Measurements from ENCODE around the gene ZSCAN10. TPM values are rescaled to one million over a fixed set of nuclear protein-coding genes. Genes with fewer than 3 reads are reported as not detected.

The ZSCAN10 gene
- total and polyA plus RNA-seq, 2 experiments from 2014 or later = 217 to 519 TPM

DNA sequence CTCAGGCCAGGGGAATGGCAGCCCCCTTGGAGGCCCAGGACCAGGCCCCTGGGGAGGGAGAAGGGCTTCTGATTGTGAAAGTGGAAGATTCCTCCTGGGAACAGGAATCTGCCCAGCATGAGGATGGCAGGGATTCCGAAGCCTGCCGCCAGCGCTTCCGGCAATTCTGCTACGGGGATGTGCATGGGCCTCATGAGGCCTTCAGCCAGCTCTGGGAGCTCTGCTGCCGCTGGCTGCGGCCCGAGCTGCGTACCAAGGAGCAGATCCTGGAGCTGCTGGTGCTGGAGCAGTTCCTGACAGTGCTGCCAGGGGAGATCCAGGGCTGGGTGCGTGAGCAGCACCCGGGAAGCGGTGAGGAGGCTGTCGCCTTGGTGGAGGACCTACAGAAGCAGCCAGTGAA, 38.2 kb upstream of the ZSCAN10 start (continued):
- TF ChIP-seq CREB1 (CRISPR knock-in tag; IDR thresholded peaks at IDR 0.05; ENCODE audit: low read depth) (no peak), ZNF331 (CRISPR knock-in tag; IDR thresholded peaks at IDR 0.05; ENCODE audit: low read depth) (no peak), JUNB (IDR thresholded peaks at IDR 0.05; ENCODE audit: unreplicated experiment) (no peak)
- TF ChIP-seq, protein P1, sequence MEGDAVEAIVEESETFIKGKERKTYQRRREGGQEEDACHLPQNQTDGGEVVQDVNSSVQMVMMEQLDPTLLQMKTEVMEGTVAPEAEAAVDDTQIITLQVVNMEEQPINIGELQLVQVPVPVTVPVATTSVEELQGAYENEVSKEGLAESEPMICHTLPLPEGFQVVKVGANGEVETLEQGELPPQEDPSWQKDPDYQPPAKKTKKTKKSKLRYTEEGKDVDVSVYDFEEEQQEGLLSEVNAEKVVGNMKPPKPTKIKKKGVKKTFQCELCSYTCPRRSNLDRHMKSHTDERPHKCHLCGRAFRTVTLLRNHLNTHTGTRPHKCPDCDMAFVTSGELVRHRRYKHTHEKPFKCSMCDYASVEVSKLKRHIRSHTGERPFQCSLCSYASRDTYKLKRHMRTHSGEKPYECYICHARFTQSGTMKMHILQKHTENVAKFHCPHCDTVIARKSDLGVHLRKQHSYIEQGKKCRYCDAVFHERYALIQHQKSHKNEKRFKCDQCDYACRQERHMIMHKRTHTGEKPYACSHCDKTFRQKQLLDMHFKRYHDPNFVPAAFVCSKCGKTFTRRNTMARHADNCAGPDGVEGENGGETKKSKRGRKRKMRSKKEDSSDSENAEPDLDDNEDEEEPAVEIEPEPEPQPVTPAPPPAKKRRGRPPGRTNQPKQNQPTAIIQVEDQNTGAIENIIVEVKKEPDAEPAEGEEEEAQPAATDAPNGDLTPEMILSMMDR (conservative IDR thresholded peaks at IDR 0.05; ENCODE audit: low read depth in 2 of 2) = no peak
- TF ChIP-seq, protein P2, sequence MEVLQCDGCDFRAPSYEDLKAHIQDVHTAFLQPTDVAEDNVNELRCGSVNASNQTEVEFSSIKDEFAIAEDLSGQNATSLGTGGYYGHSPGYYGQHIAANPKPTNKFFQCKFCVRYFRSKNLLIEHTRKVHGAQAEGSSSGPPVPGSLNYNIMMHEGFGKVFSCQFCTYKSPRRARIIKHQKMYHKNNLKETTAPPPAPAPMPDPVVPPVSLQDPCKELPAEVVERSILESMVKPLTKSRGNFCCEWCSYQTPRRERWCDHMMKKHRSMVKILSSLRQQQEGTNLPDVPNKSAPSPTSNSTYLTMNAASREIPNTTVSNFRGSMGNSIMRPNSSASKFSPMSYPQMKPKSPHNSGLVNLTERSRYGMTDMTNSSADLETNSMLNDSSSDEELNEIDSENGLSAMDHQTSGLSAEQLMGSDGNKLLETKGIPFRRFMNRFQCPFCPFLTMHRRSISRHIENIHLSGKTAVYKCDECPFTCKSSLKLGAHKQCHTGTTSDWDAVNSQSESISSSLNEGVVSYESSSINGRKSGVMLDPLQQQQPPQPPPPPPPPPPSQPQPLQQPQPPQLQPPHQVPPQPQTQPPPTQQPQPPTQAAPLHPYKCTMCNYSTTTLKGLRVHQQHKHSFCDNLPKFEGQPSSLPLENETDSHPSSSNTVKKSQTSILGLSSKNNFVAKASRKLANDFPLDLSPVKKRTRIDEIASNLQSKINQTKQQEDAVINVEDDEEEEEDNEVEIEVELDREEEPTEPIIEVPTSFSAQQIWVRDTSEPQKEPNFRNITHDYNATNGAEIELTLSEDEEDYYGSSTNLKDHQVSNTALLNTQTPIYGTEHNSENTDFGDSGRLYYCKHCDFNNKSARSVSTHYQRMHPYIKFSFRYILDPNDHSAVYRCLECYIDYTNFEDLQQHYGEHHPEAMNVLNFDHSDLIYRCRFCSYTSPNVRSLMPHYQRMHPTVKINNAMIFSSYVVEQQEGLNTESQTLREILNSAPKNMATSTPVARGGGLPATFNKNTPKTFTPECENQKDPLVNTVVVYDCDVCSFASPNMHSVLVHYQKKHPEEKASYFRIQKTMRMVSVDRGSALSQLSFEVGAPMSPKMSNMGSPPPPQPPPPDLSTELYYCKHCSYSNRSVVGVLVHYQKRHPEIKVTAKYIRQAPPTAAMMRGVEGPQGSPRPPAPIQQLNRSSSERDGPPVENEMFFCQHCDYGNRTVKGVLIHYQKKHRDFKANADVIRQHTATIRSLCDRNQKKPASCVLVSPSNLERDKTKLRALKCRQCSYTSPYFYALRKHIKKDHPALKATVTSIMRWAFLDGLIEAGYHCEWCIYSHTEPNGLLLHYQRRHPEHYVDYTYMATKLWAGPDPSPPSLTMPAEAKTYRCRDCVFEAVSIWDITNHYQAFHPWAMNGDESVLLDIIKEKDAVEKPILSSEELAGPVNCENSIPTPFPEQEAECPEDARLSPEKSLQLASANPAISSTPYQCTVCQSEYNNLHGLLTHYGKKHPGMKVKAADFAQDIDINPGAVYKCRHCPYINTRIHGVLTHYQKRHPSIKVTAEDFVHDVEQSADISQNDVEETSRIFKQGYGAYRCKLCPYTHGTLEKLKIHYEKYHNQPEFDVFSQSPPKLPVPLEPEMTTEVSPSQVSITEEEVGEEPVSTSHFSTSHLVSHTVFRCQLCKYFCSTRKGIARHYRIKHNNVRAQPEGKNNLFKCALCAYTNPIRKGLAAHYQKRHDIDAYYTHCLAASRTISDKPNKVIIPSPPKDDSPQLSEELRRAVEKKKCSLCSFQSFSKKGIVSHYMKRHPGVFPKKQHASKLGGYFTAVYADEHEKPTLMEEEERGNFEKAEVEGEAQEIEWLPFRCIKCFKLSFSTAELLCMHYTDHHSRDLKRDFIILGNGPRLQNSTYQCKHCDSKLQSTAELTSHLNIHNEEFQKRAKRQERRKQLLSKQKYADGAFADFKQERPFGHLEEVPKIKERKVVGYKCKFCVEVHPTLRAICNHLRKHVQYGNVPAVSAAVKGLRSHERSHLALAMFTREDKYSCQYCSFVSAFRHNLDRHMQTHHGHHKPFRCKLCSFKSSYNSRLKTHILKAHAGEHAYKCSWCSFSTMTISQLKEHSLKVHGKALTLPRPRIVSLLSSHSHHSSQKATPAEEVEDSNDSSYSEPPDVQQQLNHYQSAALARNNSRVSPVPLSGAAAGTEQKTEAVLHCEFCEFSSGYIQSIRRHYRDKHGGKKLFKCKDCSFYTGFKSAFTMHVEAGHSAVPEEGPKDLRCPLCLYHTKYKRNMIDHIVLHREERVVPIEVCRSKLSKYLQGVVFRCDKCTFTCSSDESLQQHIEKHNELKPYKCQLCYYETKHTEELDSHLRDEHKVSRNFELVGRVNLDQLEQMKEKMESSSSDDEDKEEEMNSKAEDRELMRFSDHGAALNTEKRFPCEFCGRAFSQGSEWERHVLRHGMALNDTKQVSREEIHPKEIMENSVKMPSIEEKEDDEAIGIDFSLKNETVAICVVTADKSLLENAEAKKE (CRISPR knock-in tag; IDR thresholded peaks at IDR 0.05) = no peak

- Histone ChIP-seq H3K4me3 (peak overlapping the region; percentile 98), H3K4me1 (ENCODE audit: insufficient read depth) (peaks cover 18% of the 10 kb centered on the region), H4K20me1 (replicated peaks; ENCODE audit: insufficient read depth) (peaks cover 6% of the 10 kb centered on the region), H3K9me2 (ENCODE audit: insufficient read depth) (no peaks in the 10 kb centered on the region), H3F3A (replicated peaks; ENCODE audit: low read depth) (peaks cover 34% of the 10 kb centered on the region), H3K27ac (ENCODE audit: low read depth) (peak overlapping the region; percentile 89), H3K36me3 (ENCODE audit: insufficient read depth) (no peaks in the 10 kb centered on the region; the same call in 1 of the 2 replicates), H2AFZ (peak overlapping the region; percentile 99), H3K4me2 (peak overlapping the region; percentile 100), H3K79me2 (replicated peaks; ENCODE audit: insufficient read depth) (peaks cover 28% of the 10 kb centered on the region), H3K27me3 (ENCODE audit: insufficient read depth) (no peaks in the 10 kb centered on the region)
- no peak for TF ChIP-seq NANOG (IDR thresholded peaks at IDR 0.05; ENCODE audit: borderline replicate concordance)
- peak; percentile 11; the same call in 1 of the 2 replicates for TF ChIP-seq POLR2AphosphoS5 (IDR thresholded peaks at IDR 0.05; ENCODE audit: low read depth)
- Mint-ChIP-seq H3K4me3 (peak overlapping the region; percentile 99), H3K9me3 (no peaks in the 10 kb centered on the region; the same call in 2 of the 3 replicates), H3K36me3 (ENCODE audit: low read depth) (peaks cover 18% of the 10 kb centered on the region; the same call in 2 of the 3 replicates), H3K4me1 (peaks cover 9% of the 10 kb centered on the region), H3K27me3 (ENCODE audit: insufficient read depth, low read depth, poor library complexity) (peaks cover 11% of the 10 kb centered on the region), H3K27ac (peak overlapping the region; percentile 78; the same call in 1 of the 2 replicates)
- DNase-seq (ENCODE audit: low spot score) = no peak
- ATAC-seq = no peak; the same call in 2 of the 3 replicates
Measured at GRCh38 chr16:3135126-3135715, 36.1 kb upstream of the ZSCAN10 start.

All from GM23338 (cell line).